GM19099 (cell line): Measurements from ENCODE around the gene PITHD1.

Source experiments
- POLR2A ChIP-seq: IDR thresholded peaks from 3 replicates; pipeline ENCODE4 v1.6.1; 2011; ENCODE audit warnings: low read depth; ENCODE audit not compliant: insufficient read length; ENCODE audit errors: extremely low read depth

The PITHD1 gene

GRCh38 chr1:23827717-23828116 lies 49.5 kb downstream of the PITHD1 start:
- no peak for TF ChIP-seq POLR2A

- TF ChIP-seq POLR2A = no peak
These were observed 57.8 kb downstream of the PITHD1 start for GRCh38 chr1:23836037-23836436.
